Common myeloid progenitor, CD34-positive (primary cell): ENCODE measurements around the gene IL7R.

Experiments used
- CTCF ChIA-PET: fragments of 350-600 bp; sonication (Branson Sonifier 250); formaldehyde crosslinking; loops from one replicate; lab custom pipeline; 2021; ENCODE audit warnings: antibody characterized with exemption; lab: Charles Lee
- POLR2A ChIA-PET: fragments of 350-600 bp; sonication (Branson Sonifier 250); formaldehyde crosslinking; loops from one replicate; lab custom pipeline; 2021; ENCODE audit warnings: antibody characterized with exemption; lab: Charles Lee
- DNase-seq, 3 donors: peaks; one replicate each; pipeline versions ENCODE4 v3.0.0 to v3.0.0-alpha.2; 2013
- H3K27ac ChIP-seq, 2 experiments: 1 replicate in 1 of 2; 2 replicates in 1 of 2; pipeline ENCODE4 v1.7.0; 2013; ENCODE audit warnings: inconsistent platforms in 2 of 2, low read length in 2 of 2, mild to moderate bottlenecking in 2 of 2, low read depth in 1 of 2, moderate library complexity in 1 of 2; ENCODE audit not compliant: severe bottlenecking in 2 of 2, insufficient read depth in 1 of 2, poor library complexity in 1 of 2
- H3K27me3 ChIP-seq, 5 experiments: replicated peaks in 2 of 5; 1 replicate in 3 of 5; 2 replicates in 2 of 5; pipeline versions ENCODE4 v1.6.1 to v1.7.0; 2013; ENCODE audit warnings: low read length in 4 of 5, mild to moderate bottlenecking in 2 of 5, moderate library complexity in 2 of 5, inconsistent platforms in 1 of 5; ENCODE audit not compliant: insufficient read depth in 5 of 5, control insufficient read depth in 4 of 5
- H3K36me3 ChIP-seq, 4 experiments: 1 replicate in 2 of 4; 2 replicates in 2 of 4; pipeline versions ENCODE4 v1.6.1 to v1.7.0; 2013; ENCODE audit warnings: low read length in 3 of 4, control low read depth in 1 of 4, mild to moderate bottlenecking in 1 of 4; ENCODE audit not compliant: control insufficient read depth in 4 of 4, insufficient read depth in 4 of 4
- H3K4me1 ChIP-seq, 4 experiments: 1 replicate in 3 of 4; 2 replicates in 1 of 4; pipeline versions ENCODE4 v1.6.1 to v1.7.1; 2013; ENCODE audit warnings: low read length in 3 of 4, mild to moderate bottlenecking in 3 of 4, control low read depth in 1 of 4, inconsistent platforms in 1 of 4, moderate library complexity in 1 of 4; ENCODE audit not compliant: control insufficient read depth in 4 of 4, insufficient read depth in 4 of 4; ENCODE audit errors: control extremely low read depth in 1 of 4
- H3K4me3 ChIP-seq, 7 experiments: 1 replicate in 4 of 7; 2 replicates in 3 of 7; pipeline versions ENCODE4 v1.5.1 to v1.7.0; 2013; ENCODE audit warnings: mild to moderate bottlenecking in 7 of 7, low read length in 6 of 7, moderate library complexity in 6 of 7, inconsistent platforms in 2 of 7, low read depth in 2 of 7, control low read depth in 1 of 7; ENCODE audit not compliant: insufficient read depth in 4 of 7, control insufficient read depth in 1 of 7; ENCODE audit errors: extremely low read depth in 1 of 7
- H3K9me3 ChIP-seq, 5 experiments: 1 replicate in 4 of 5; 2 replicates in 1 of 5; pipeline versions ENCODE4 v1.6.1 to v1.7.1; 2013; ENCODE audit warnings: low read length in 4 of 5, mild to moderate bottlenecking in 2 of 5, inconsistent platforms in 1 of 5, low read depth in 1 of 5, moderate library complexity in 1 of 5; ENCODE audit not compliant: control insufficient read depth in 4 of 5, insufficient read depth in 2 of 5; ENCODE audit errors: control extremely low read depth in 1 of 5
- WGBS: methylation state at CpG from one replicate; pipeline ENCODE4 v1.1.5; 2013; ENCODE audit not compliant: insufficient coverage; 5-methylcytosine and 5-hydroxymethylcytosine counted together

IL7R gene

DNA sequence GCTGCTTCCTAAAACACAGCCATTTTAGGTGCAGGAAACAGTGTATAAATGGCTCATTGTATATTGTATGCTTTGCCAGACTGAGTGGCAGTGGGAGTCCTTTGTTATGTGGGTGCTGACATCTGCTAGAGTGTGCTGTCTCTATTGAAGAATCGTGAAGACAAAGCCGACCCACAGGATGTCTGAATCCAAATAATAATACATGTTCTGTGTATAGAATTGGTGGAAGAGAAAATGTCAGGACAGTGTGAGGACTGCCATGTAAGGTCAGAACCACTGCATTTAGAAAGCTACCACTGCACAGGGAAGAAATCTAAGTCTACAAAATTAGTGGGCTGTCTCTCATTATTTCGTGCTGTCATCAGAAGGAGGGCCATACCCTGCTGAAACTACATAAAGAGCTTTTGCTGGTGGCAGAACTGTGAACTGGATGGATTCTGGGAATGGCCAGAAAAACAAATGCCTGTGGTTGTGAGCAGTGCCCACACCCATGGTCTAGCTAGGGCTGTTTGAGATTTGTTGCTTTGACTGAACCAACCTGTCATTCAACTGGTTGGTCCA lies 2.5 kb downstream of the IL7R start:
- Histone ChIP-seq H3K9me3 (no peaks in the 10 kb centered on the region), H3K4me3 (no peak overlapping the region), H3K27ac (no peak overlapping the region), H3K36me3 (no peaks in the 10 kb centered on the region), H3K27me3 (no peaks in the 10 kb centered on the region), H3K4me1 (peaks cover 0 to 21% (median 2%) of the 10 kb centered on the region in 4 experiments)
- CTCF ChIA-PET, result interaction anchor here (0.9 to 1.3 kb wide), 2 partner anchors 10 to 31 kb away, joined by 4 read pairs; no protein-coding TSS in a partner anchor
- no peak for DNase-seq
- POLR2A ChIA-PET, result no interaction called here
- 100% methylated on average over 3 of the region's 3 CpGs for WGBS

DNA sequence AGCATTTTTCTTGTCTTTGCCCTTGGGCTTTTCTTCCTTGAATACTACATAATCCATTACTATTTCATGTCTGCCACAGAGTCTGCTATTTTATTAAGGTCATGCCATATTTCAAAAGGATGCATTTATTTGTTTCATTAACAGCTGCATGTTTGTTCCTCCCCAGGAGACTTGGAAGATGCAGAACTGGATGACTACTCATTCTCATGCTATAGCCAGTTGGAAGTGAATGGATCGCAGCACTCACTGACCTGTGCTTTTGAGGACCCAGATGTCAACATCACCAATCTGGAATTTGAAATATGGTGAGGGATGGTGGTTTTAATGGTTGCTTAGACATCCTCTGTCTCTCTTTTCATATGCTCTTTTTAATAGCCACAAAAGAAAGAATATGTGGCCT lies 4.0 kb downstream of the IL7R start:
- DNase-seq, result no peak
- Histone ChIP-seq H3K4me3 (no peak overlapping the region), H3K27me3 (no peaks in the 10 kb centered on the region), H3K36me3 (no peaks in the 10 kb centered on the region), H3K27ac (no peak overlapping the region), H3K4me1 (peaks cover 0 to 21% (median 2%) of the 10 kb centered on the region in 4 experiments), H3K9me3 (no peaks in the 10 kb centered on the region)
- WGBS, result no CpG with 5 or more reads among the region's 1 CpG
- ChIA-PET POLR2A (no interaction called here), CTCF (no interaction called here)

DNA sequence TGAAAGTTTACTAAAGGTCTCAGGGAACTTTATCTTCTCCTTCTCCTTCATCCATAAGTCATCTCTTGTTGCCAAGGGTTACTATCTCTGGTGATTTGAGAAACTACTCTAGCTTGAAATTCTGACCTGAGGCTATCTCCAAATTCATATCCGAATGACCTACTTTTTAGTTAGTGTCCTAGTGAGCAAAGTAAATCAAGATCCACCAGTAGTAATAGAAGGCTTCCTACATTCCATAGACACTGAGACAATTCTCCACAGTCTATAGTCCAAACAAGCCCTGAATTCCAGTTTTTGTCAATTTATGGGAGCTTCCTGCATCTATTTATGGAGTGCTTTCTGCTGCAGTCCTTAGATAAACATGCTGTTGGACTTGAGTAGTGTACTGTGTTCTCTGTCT lies 5.0 kb downstream of the IL7R start:
- ChIA-PET CTCF (no interaction called here), POLR2A (no interaction called here)
- DNase-seq, result no peak
- H3K4me3 ChIP-seq, result no peak overlapping the region
- 83% methylated on average over 1 of the region's 1 CpG for WGBS
- no peaks in the 10 kb centered on the region for H3K27me3 ChIP-seq
- H3K27ac ChIP-seq, result no peak overlapping the region
- no peaks in the 10 kb centered on the region for H3K36me3 ChIP-seq
- peaks cover 0 to 20% (median under 1%) of the 10 kb centered on the region in 4 experiments for H3K4me1 ChIP-seq
- H3K9me3 ChIP-seq, result no peaks in the 10 kb centered on the region

DNA sequence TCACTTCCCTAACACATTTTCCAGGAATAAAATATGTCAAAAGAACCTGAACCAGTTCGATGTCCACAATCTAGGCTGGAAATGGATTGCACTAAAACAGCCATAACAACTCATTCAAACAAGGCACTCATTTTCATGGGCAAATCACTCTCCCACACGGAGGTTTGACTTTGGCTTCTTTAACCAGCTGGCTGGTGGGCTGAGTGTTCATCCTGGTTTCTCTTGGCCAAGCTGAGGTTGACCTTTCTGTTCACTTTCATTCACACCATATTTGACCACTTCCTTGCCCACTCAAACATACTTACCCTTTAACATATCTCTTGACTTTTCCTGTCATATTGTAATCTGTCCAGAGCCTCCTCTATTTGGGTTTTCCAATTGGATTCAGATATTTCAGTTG lies 5.4 kb downstream of the IL7R start:
- H3K27me3 ChIP-seq, result no peaks in the 10 kb centered on the region
- CTCF ChIA-PET, result interaction anchor here (1.3 to 2.2 kb wide), 3 partner anchors 11 to 18 kb away, joined by 3 to 5 read pairs (median 4); no protein-coding TSS in a partner anchor
- WGBS, result 96% methylated on average over 2 of the region's 2 CpGs
- DNase-seq, result no peak
- no peak overlapping the region for H3K27ac ChIP-seq
- POLR2A ChIA-PET, result no interaction called here
- no peaks in the 10 kb centered on the region for H3K36me3 ChIP-seq
- no peaks in the 10 kb centered on the region for H3K9me3 ChIP-seq
- H3K4me3 ChIP-seq, result no peak overlapping the region
- H3K4me1 ChIP-seq, result peaks cover 0 to 16% (median 0%) of the 10 kb centered on the region in 4 experiments

DNA sequence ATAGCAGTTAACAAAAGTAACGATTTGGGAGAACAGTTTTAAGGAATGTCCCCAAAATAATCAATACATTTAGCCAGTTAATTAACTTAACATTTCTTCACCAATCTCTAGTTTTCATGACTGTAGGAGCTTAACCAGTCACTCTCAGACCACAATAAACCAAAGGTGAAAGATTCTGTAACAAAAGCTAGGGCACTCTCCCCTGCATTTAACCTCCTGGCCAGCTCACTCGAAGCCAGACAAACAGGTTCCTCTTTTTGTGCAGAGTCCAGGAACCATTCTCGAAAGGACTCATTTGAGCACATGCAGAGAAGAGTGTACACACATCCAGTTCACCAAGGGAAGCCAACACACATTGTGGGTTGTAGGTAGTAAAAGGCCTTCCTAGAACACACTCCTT lies 6.5 kb downstream of the IL7R start:
- H3K27ac ChIP-seq, result no peak overlapping the region
- POLR2A ChIA-PET, result no interaction called here
- H3K36me3 ChIP-seq, result no peaks in the 10 kb centered on the region
- CTCF ChIA-PET, result interaction anchor here (0.9 to 2.2 kb wide), 6 partner anchors 10 to 62 kb away, joined by 3 to 6 read pairs (median 4); no protein-coding TSS in a partner anchor
- 38% methylated on average over 3 of the region's 3 CpGs for WGBS
- peaks cover 0 to 6% (median 0%) of the 10 kb centered on the region in 4 experiments for H3K4me1 ChIP-seq
- H3K9me3 ChIP-seq, result no peaks in the 10 kb centered on the region
- no peak overlapping the region for H3K4me3 ChIP-seq
- H3K27me3 ChIP-seq, result no peaks in the 10 kb centered on the region
- peak in 2 of 3 donors; percentile 56 to 67 for DNase-seq

DNA sequence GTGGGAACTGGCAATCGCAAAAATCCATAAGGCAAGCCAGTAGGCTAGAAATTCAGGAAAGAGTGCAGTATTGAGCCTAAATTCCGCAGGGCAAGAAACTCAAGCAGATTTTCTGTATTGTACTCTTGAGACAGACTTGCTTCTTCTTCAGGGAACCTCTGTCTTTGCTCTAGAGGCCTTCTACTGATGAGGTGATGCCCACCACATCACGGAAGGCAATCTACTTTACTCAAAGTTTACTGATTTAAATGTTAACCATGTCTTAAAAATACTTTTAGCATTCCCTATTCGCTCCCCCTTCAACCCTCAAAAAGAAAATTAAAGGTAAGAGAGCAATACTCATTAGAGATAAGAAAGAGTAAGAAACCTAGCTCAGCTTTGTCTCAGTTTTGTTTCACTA lies 11.3 kb downstream of the IL7R start:
- H3K27me3 ChIP-seq, result no peaks in the 10 kb centered on the region
- WGBS, result 97% methylated on average over 2 of the region's 4 CpGs
- peaks cover 0 to 16% (median 4%) of the 10 kb centered on the region in 4 experiments for H3K4me1 ChIP-seq
- H3K36me3 ChIP-seq, result no peaks in the 10 kb centered on the region
- DNase-seq, result no peak
- H3K9me3 ChIP-seq, result no peaks in the 10 kb centered on the region
- H3K27ac ChIP-seq, result no peak overlapping the region
- H3K4me3 ChIP-seq, result no peak overlapping the region
- POLR2A ChIA-PET, result no interaction called here
- CTCF ChIA-PET, result no interaction called here

DNA sequence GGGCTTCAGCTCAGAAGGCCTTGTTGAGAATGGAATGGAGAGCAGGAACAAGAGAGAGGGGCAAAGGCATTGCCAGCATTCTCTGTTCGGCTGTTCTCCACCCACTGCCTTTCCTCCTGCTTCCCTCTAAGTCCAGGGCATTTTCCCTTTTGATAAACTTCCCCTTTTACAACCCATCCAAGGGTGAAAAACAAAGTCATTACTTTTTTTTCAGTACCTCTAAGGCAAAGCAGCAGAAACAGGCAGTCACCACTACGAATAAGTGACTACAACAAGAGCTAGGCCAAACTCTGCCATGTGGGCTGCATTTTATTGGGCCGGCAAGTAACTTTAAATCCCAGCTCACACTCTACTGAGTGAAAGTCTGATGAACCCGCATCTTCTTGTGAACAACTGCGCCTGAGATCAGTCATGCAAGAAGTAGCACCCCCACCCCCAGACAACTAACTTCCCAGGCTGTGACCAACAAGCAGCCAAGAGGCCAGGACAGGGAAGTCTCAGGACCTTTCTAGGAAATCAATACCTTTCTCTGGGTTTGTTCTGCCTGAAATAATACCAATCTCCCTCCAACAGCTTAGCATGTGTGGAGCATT lies 13.1 kb downstream of the IL7R start:
- Histone ChIP-seq H3K36me3 (no peaks in the 10 kb centered on the region), H3K27ac (no peak overlapping the region), H3K4me1 (peaks cover 0 to 10% (median 4%) of the 10 kb centered on the region in 4 experiments), H3K27me3 (no peaks in the 10 kb centered on the region), H3K4me3 (no peak overlapping the region), H3K9me3 (no peaks in the 10 kb centered on the region)
- 96% methylated on average over 4 of the region's 5 CpGs for WGBS
- CTCF ChIA-PET, result interaction anchor here (1.7 kb wide), 1 partner anchor 55 kb away, joined by 5 read pairs; no protein-coding TSS in a partner anchor
- DNase-seq, result peak in 2 of 3 donors; percentile 32 to 35
- POLR2A ChIA-PET, result no interaction called here
